GM21529 (cell line): ENCODE data around the gene CLASP1.
"Not testable (repeated sequence)": the region's sequence is repeated elsewhere in the genome, so short reads cannot be mapped to it uniquely, and the experiment has no call there.

ENCODE experiments used
- ATAC-seq: cut with Tn5 transposase; IDR thresholded peaks from one replicate; pipeline ENCODE4 v1.9.1; 2021; ENCODE audit not compliant: unreplicated experiment

CLASP1 gene

DNA sequence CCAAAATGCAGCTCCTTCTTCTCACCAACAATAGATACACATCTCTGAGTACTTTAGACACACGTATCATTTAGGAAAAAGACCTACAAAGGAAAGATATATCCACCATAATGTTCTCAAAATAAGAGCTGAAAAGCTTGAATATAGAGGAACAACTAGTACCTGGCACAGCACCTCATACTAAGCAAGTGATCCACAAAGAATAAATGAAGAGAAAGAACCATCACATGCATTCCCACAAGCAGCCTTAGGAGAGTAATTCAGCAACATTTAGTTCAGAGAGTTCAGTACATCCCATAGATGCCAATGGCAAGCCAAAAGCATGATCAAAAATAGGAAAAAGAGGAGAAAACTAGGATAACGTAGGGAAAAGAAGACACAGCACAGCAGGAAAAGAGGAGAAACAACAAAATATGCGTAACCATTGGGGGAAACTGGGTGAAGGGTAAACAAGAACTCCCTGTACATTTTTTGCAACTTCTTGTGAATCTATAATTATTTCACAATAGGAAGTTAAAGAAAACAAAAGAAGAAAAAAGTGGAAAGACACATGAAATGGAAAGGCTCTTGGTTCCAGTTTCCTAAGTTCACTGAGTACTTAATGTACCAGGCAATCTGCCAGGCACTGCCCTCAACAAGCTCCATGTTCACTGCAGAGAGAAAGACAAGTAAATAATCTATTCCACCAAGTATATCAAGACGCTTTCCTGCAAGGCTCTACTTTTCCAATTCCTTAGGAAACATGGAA is 22.3 kb downstream of the CLASP1 start:
- ATAC-seq, result no peak

DNA sequence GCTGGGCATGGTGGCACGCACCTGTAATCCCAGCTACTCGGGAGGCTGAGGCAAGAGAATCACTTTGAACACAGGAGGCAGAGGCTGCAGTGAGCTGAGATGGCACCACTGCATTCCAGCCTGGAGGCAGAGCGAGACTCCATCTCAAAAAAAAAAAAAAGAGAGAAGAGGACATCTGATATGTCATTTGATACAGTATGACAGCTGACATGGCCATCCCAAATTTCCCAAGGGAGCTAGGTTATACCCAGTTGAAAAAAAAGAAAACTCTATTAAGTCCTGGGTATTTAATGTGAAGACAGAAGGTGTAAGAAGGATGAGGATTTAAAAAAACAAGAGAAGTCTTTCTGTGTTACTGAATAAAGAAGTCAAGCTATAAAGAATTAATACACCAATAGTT is 23.3 kb downstream of the CLASP1 start:
- no peak for ATAC-seq

DNA sequence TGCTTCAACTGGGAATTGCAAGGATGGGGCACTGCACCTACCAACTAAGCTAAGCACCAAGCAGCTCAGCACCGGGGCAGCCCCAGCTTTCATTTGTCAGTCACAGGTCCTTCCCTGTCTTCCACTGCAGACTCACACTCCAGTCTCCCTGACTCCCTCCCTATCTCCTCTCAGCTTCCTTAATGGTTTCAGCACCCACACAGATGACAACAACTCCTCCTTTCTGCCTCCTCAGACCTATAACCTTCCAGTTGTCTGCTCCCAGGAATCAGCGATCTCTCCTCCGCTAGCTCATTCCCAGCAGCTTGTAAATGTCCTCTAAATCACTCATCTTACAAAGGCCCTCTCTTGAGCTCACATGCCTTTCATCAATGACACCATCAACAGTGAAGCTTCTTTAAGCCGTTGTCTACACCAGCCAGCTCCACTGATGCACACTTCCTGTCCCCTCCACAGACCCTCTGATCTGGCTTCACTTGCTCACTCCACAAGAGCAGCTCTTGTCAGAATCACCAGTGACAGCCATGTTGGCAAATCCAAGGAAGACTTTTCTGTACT is 32.1 kb downstream of the CLASP1 start:
- no peak for ATAC-seq

DNA sequence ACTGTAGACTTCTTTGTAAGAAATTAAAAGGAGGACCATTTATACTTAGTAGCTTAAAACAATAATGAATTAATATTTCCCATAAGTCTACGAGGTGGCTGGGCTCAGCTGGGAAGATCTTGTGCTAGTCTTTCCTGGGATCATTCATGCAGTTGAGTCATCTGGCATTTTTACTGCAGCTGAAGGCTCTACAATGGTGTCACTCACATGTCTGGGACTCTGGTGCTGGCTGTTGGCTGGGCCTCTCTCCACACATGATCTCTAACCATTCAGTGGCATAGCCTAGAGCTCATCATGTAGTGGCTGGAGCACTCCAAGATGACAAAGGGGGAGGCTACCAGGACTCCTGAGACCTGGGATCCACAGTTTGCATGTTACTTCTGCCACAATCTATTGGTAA is 35.5 kb downstream of the CLASP1 start:
- ATAC-seq, result no peak

DNA sequence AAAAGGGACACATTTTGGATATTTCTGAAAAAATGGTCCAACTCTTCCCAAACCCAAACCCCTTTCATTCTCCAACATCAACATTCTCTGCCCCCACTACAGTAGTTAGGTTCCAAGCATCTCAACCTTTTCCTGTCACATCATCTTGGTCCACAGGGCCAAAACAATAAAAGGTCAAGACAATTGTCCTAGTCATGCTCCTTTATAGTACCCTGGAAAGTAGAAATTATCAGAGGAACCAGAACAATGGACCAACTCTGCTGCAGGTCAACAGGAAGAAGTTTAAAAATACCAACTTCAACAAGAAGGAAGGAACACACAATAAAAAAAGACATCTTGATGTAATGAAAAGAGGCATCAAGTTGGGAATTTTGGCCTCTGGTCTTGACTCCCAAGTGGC is 36.1 kb downstream of the CLASP1 start:
- no peak for ATAC-seq

GRCh38 chr2:121611730-121612705 is 37.2 kb downstream of the CLASP1 start:
- no peak for ATAC-seq

GRCh38 chr2:121611048-121611649 is 38.1 kb downstream of the CLASP1 start:
- ATAC-seq, result not testable (repeated sequence)

- not testable (repeated sequence) for ATAC-seq
Measured at GRCh38 chr2:121610487-121610874, 38.8 kb downstream of the CLASP1 start.

GRCh38 chr2:121608967-121609366 is 40.3 kb downstream of the CLASP1 start:
- ATAC-seq, result no peak

GRCh38 chr2:121608367-121608766 is 40.9 kb downstream of the CLASP1 start:
- no peak for ATAC-seq

GRCh38 chr2:121605820-121606733 is 43.2 kb downstream of the CLASP1 start:
- no peak for ATAC-seq

DNA sequence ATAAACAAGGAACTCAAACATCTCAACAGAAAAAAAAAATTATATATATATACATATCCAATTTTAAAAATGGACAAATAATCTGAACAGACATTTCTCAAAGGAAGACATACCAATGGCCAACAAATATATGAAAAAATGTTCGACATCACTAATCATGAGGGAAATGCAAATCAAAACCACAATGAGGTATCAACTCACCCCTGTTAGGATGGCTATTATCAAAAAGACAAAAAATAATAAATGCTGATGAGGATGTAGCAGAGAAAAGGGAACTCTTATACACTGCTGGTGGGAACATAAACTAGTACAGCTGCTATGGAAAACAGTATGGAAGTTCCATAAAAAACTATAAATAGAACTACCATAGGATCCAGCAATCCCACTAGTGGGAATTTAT is 46.1 kb downstream of the CLASP1 start:
- ATAC-seq, result no peak

GRCh38 chr2:121599963-121600651 is 49.2 kb downstream of the CLASP1 start:
- ATAC-seq, result peak; percentile 52

DNA sequence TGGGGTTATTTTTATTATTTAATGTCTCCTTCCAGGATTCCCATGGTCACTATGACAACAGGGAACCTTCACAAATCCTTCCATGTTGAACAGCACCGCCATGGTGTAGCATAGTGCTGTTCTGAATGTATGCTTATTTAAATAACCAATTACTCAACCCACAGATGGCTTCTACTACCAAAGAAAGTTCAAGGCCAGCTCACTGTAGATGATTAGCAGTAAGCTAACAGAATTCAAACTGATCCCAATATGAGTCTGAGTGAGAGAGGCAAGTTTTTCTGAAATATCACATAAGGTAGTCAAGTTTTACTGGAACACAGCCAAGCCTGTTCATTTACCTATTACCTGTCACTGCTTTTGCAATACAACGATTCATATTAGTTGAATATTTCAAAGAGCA is 51.2 kb downstream of the CLASP1 start:
- no peak for ATAC-seq

- peak; percentile 59 for ATAC-seq
Measured at GRCh38 chr2:121596221-121597080, 52.8 kb downstream of the CLASP1 start.

GRCh38 chr2:121595012-121595891 is 54.0 kb downstream of the CLASP1 start:
- ATAC-seq, result no peak

DNA sequence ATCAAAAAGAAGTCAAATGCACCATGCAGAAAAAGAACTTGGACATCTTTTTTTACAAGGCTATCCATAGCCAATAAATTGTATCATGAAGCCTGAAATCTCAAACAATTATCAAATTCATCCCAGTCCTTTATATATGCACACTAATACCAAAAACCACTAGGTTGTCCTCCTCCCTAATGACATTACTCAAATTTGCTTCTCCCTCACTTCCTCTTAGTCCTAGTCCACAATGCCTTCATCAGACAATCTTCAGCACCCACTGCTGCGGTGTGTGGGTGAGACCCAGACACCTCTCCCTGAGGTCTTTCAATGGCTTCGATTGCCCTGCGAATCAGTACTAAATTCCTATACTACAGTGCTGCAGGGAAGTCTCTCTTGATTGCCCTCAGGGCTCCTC is 58.1 kb downstream of the CLASP1 start:
- no peak for ATAC-seq

DNA sequence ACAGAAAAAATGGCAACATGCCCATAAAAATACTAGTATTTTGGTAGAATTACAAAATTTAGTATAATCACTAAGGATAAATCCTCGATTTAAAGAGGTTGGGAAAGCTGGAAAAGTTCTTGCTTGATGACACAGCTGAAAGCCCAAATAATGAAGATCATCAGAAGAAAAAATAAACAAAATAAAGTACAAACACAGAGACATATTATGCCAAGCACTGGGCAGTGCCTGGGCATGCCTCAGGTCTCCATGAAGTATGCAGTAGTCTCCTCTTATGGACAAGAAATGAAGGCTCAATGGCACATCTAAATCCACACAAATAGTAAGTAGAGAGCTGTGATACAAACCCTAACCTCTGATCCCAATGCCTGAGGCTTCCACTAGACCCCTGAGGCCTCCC is 60.9 kb downstream of the CLASP1 start:
- ATAC-seq, result no peak
